GM19043 (cell line): ENCODE results near the gene SLC23A3.

ENCODE experiments used
- ATAC-seq: cut with Tn5 transposase; IDR thresholded peaks from one replicate; pipeline ENCODE4 v1.9.1; 2021; ENCODE audit warnings: low read depth; ENCODE audit not compliant: unreplicated experiment

Gene SLC23A3

DNA sequence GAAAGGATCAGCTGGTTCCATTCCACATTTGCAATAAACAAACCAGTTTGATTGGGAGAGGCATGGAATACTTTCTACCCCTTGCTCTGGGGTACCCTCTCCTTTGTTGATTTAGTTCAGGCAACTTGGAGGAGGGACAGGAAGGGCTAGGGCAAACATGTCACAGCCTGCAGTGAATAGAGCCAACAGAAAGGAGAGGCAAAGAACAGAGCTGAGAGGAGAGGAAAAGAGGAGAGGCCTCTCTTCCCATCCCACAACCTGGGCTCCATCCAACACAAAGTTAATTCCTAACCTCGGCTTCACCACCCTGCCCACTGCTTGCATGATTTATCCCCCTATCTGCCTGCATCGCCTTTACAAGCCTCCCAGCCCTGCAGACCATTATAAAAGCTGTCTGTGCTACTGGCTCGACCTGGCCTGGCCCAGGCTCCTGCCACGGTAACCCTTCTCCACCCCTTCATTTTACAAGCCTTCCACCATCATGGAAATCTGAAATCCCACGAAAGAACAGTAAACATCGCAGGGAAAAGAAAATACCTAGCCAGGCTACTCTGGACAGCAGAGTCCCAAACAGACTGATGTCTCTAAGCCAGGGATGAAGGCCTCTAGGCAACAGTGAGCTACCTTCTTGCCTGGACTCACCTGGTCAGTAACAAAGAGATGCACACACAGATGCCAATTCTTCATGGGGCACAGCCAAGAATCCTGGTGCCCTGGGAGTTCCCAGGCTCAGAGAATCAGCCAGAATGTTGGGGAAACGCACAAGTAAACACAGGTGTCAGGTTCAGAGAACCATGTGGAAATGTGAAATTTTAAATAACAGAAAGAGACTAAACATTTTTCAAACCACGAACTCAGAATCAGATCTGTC lies 52.8 kb downstream of the SLC23A3 start:
- ATAC-seq = no peak

DNA sequence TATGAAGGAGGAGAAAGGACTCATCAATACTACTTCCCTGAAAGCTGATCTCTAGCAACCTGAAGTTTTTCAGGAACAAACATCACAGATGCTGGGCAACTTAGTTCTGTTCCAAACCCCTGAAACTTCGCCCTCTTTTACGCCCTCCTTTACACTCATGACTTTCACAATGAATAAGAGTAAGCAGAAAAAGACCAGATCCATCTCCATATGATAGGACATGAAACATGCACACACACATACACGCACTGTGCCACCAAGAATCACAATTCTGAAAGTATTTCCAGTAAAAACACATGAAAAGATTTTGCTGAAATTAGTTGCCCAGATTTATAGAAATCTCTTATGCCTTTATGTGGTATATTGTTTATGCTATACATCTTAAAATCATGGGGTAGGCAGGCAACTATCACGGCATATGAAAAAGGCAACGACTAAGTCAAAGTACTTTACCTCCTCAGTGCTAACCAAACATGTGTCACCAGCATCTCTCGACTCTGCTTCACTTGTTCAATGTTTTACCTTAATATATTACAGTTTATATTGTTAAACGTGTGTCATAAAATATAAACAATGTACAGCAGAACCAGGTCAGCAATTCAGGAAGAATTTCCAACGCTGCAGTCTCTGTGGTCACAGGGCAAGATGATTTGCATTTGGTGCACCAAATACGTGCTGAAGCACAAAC lies 57.0 kb downstream of the SLC23A3 start:
- no peak for ATAC-seq

DNA sequence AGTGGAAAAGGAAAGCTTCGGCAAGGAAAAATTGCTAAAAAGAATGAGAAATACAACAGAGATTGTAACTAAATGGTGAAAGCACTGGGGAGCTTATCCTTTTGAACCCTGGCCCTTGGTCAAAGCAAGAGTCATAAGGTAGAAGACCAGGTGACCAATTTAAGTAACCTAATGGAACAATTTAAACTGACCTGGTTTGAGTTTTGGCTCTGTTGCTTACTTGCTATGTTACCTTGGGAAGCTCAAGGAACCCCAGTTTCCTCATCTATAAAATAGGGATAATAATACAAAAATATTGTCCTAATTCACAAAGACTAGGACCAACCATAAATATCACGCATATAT lies 57.8 kb downstream of the SLC23A3 start:
- ATAC-seq = no peak
